ENCODE measurements around the gene CMPK1.

- TF ChIP-seq, protein P1, sequence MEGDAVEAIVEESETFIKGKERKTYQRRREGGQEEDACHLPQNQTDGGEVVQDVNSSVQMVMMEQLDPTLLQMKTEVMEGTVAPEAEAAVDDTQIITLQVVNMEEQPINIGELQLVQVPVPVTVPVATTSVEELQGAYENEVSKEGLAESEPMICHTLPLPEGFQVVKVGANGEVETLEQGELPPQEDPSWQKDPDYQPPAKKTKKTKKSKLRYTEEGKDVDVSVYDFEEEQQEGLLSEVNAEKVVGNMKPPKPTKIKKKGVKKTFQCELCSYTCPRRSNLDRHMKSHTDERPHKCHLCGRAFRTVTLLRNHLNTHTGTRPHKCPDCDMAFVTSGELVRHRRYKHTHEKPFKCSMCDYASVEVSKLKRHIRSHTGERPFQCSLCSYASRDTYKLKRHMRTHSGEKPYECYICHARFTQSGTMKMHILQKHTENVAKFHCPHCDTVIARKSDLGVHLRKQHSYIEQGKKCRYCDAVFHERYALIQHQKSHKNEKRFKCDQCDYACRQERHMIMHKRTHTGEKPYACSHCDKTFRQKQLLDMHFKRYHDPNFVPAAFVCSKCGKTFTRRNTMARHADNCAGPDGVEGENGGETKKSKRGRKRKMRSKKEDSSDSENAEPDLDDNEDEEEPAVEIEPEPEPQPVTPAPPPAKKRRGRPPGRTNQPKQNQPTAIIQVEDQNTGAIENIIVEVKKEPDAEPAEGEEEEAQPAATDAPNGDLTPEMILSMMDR (IDR thresholded peaks at IDR 0.05; ENCODE audit: low read depth, low read length, poor library complexity, severe bottlenecking): no peak
- TF ChIP-seq EZH2phosphoT487 (IDR thresholded peaks at IDR 0.05; ENCODE audit: borderline replicate concordance, low read length): no peak
These were observed 57.3 kb downstream of the CMPK1 start for GRCh38 chr1:47390843-47391242.

All from DOHH2 (cell line).